ENCODE data around the gene SLC4A3. TPM values are rescaled to one million over a fixed set of nuclear protein-coding genes. Genes with fewer than 3 reads are reported as not detected.

SLC4A3 gene
- total RNA-seq, 1 experiment from 2014 or later: 7.3 TPM

DNA sequence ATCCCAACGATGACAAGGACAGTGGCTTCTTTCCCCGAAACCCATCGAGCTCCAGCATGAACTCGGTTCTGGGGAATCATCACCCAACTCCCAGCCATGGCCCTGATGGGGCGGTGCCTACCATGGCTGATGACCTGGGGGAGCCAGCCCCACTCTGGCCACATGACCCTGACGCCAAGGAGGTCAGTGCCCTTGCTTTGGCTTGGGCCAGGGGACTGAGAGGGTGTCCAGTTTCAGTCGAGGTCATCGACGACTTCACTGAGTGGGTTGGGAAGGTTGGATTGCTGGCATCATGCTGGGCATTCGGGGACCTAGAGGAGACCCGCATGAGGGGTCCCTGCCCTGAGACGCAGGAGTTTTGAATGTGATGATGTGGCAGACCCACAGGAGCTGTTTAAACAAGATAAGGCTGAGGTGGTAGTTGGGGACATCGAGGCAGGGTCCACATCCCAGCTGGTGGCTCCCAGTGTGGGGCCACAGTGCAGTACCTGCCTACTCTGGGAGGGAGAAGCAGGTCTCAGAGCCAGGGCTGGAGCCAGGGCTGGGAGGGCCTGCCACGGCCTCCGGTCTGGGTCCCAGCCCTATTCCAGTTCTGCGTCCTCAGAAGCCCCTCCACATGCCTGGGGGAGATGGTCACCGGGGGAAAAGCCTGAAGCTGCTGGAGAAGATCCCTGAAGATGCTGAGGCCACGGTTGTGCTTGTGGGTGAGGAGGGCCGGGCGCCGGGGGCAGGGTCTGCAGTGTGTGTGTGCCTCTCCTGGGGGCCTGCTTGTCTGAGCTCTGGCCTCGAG lies 6.0 kb downstream of the SLC4A3 start:
- H3F3A ChIP-seq (ENCODE audit: insufficient read depth, low read depth): no peaks in the 10 kb centered on the region
- no peak overlapping the region for H3K27ac ChIP-seq
- H3K36me3 ChIP-seq (ENCODE audit: low read depth): no peaks in the 10 kb centered on the region
- H3K4me1 ChIP-seq (replicated peaks; ENCODE audit: insufficient read depth): no peaks in the 10 kb centered on the region
- no peaks in the 10 kb centered on the region for H3K9me2 ChIP-seq (ENCODE audit: insufficient read depth)
- H3K9me3 ChIP-seq (ENCODE audit: insufficient read depth, low read depth): no peaks in the 10 kb centered on the region
- no TSS peak for BruUV-seq (replicated peaks)
- ChIA-PET POLR2A (ENCODE audit: unreplicated experiment) (no interaction called here), CTCF (interaction anchor here (0.5 kb wide), 1 partner anchor 54 kb away, joined by 3 read pairs; no protein-coding TSS in a partner anchor)
- no peaks in the 10 kb centered on the region for H3K27me3 ChIP-seq (ENCODE audit: insufficient read depth, low read depth)
- H4K20me1 ChIP-seq (ENCODE audit: insufficient read depth): no peaks in the 10 kb centered on the region
- no peak overlapping the region for H3K4me2 ChIP-seq
- intact Hi-C loops (cut with micrococcal nuclease; ENCODE audit: unreplicated experiment): no loop called here
- H3K4me3 ChIP-seq: no peak overlapping the region
- no peak for TF ChIP-seq EZH2 (IDR thresholded peaks at IDR 0.05; ENCODE audit: low read depth)
- TF ChIP-seq, protein P1, sequence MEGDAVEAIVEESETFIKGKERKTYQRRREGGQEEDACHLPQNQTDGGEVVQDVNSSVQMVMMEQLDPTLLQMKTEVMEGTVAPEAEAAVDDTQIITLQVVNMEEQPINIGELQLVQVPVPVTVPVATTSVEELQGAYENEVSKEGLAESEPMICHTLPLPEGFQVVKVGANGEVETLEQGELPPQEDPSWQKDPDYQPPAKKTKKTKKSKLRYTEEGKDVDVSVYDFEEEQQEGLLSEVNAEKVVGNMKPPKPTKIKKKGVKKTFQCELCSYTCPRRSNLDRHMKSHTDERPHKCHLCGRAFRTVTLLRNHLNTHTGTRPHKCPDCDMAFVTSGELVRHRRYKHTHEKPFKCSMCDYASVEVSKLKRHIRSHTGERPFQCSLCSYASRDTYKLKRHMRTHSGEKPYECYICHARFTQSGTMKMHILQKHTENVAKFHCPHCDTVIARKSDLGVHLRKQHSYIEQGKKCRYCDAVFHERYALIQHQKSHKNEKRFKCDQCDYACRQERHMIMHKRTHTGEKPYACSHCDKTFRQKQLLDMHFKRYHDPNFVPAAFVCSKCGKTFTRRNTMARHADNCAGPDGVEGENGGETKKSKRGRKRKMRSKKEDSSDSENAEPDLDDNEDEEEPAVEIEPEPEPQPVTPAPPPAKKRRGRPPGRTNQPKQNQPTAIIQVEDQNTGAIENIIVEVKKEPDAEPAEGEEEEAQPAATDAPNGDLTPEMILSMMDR (conservative IDR thresholded peaks at IDR 0.05): no peak
- H3K79me2 ChIP-seq (ENCODE audit: low read depth): no peaks in the 10 kb centered on the region
- H2AFZ ChIP-seq: no peak overlapping the region
- DNase-seq: no peak

DNA sequence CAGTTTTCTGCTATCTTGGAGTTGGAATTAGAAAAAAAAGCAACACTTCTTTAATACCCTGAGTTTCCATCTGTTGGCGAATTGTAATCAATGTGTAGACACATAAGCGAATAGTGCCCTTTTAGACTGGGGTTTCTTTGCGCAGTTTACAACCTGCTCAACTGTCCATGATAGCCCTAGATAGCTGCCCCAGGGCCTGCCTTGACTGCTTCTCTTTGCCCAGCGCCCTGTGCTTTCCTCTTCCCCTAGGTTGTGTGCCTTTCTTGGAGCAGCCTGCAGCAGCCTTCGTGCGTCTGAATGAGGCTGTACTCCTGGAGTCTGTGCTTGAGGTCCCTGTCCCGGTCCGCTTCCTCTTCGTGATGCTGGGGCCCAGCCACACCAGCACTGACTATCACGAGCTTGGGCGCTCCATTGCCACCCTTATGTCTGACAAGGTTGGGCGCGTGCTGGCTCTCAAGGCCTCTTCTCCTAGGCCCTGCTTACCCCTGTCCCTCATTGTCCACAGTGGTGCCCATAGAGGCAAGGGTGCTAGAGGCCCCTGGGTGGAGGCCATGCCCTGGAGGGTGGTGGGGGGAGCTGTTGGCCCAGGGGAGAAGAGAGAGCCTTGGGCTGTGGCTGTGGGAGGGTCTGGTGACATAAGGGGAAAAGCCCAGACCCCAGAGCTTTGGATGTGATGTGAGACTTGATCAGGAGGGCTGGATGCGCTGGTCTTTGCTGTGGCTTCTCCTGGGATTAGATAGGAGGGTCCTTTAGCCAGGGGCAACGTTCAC lies 6.9 kb downstream of the SLC4A3 start:
- ChIA-PET POLR2A (ENCODE audit: unreplicated experiment) (no interaction called here), CTCF (interaction anchor here (0.5 kb wide), 1 partner anchor 55 kb away, joined by 3 read pairs; no protein-coding TSS in a partner anchor)
- no TSS peak for BruUV-seq (replicated peaks)
- Histone ChIP-seq H3K79me2 (ENCODE audit: low read depth) (no peaks in the 10 kb centered on the region), H3K4me3 (no peak overlapping the region), H3K4me2 (no peak overlapping the region), H3F3A (ENCODE audit: insufficient read depth, low read depth) (no peaks in the 10 kb centered on the region), H3K9me2 (ENCODE audit: insufficient read depth) (no peaks in the 10 kb centered on the region), H3K27me3 (ENCODE audit: insufficient read depth, low read depth) (no peaks in the 10 kb centered on the region), H3K9me3 (ENCODE audit: insufficient read depth, low read depth) (no peaks in the 10 kb centered on the region), H3K36me3 (ENCODE audit: low read depth) (no peaks in the 10 kb centered on the region), H4K20me1 (ENCODE audit: insufficient read depth) (no peaks in the 10 kb centered on the region), H2AFZ (no peak overlapping the region), H3K27ac (no peak overlapping the region), H3K4me1 (replicated peaks; ENCODE audit: insufficient read depth) (no peaks in the 10 kb centered on the region)
- no peak for DNase-seq
- intact Hi-C loops (cut with micrococcal nuclease; ENCODE audit: unreplicated experiment): no loop called here
- TF ChIP-seq, protein P1 (conservative IDR thresholded peaks at IDR 0.05): no peak
- TF ChIP-seq EZH2 (IDR thresholded peaks at IDR 0.05; ENCODE audit: low read depth): no peak

DNA sequence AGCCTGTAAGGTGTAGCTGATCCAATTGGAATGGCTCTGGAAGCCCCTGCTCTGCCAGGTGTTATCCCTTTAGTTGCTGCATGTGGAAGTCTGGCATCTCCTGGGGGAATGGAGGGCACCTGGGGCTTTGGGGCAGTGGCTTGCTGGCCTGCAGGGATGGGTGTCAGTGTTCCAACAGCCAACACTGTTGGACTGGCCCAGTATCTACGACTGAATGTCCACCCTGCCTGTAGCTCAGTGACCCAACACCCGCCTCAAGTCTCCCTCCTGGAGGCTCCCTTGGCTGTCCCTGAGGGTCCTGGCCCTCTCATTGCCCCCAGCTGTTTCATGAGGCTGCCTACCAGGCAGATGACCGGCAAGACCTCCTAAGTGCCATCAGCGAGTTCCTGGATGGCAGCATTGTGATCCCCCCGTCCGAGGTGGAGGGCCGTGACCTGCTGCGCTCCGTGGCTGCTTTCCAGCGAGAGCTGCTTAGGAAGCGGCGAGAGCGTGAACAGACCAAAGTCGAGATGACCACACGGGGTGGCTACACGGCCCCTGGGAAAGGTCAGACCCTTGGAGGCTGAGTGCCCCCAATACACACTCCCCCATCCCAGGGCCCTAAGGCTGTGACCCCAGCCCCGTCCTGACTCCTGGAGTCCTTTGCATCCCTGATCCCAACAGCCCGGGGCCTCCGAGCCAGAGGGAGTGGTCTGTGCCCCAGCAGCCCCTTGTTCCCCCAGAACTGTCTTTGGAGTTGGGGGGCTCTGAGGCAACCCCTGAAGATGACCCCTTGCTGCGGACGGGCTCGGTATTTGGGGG lies 7.7 kb downstream of the SLC4A3 start:
- Histone ChIP-seq H3F3A (ENCODE audit: insufficient read depth, low read depth) (no peaks in the 10 kb centered on the region), H3K4me1 (replicated peaks; ENCODE audit: insufficient read depth) (no peaks in the 10 kb centered on the region), H3K9me2 (ENCODE audit: insufficient read depth) (no peaks in the 10 kb centered on the region), H3K9me3 (ENCODE audit: insufficient read depth, low read depth) (no peaks in the 10 kb centered on the region), H3K27me3 (ENCODE audit: insufficient read depth, low read depth) (no peaks in the 10 kb centered on the region), H4K20me1 (ENCODE audit: insufficient read depth) (no peaks in the 10 kb centered on the region), H2AFZ (no peak overlapping the region), H3K27ac (no peak overlapping the region), H3K36me3 (ENCODE audit: low read depth) (no peaks in the 10 kb centered on the region), H3K4me3 (no peak overlapping the region), H3K79me2 (ENCODE audit: low read depth) (no peaks in the 10 kb centered on the region), H3K4me2 (no peak overlapping the region)
- intact Hi-C loops (cut with micrococcal nuclease; ENCODE audit: unreplicated experiment): no loop called here
- TF ChIP-seq EZH2 (IDR thresholded peaks at IDR 0.05; ENCODE audit: low read depth): no peak
- TF ChIP-seq, protein P1 (conservative IDR thresholded peaks at IDR 0.05): no peak
- BruUV-seq (replicated peaks): no TSS peak
- ChIA-PET CTCF (no interaction called here), POLR2A (ENCODE audit: unreplicated experiment) (no interaction called here)
- DNase-seq: no peak
